ENCODE measurements around the gene AP1B1. TPM values are rescaled to one million over a fixed set of nuclear protein-coding genes. Genes with fewer than 3 reads are reported as not detected.

AP1B1 gene
- total RNA-seq, 1 experiment from 2014 or later: 69.5 TPM

DNA sequence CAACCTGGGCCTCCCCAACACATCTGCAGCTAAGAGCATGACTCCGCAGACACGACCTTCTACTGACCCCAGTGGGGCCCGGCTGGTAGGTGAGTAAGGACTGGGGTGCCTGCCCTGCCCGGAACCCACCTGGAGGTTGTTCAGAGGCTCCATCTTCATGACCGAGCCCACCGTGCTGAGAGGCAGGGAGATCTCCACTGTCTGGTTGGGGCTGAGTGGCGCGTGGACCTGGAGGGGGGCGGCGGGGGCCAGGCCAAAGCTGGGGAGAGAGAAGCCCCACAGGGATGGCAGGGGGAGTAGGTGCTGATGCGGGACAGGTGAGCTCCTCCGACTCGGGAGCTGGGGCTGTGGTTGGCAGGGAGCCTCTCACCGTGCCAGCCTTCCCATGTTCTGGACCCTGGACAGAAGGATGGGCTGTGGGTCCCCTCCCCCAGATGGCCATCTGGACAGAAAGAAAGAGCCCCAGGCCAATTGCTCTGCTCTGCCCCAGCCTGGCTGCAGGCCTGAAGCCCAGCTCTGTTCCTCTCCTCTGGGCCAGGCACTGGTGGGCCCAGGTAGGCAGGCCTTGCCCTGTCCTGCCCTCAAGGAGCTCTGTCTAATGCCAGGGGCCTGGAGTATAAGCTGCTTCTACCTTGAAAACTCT, 56.6 kb downstream of the AP1B1 start:
- no TSS peak for BruUV-seq (replicated peaks)
- ChIA-PET CTCF (no interaction called here), POLR2A (no interaction called here)
- peaks cover 5% of the 10 kb centered on the region for H3K4me1 Mint-ChIP-seq (ENCODE audit: insufficient read depth, unreplicated experiment)
- H3K4me3 Mint-ChIP-seq (ENCODE audit: unreplicated experiment): no peak overlapping the region
- no peaks in the 10 kb centered on the region for H3K27me3 Mint-ChIP-seq (ENCODE audit: insufficient read depth, unreplicated experiment)
- TF ChIP-seq, protein P1, sequence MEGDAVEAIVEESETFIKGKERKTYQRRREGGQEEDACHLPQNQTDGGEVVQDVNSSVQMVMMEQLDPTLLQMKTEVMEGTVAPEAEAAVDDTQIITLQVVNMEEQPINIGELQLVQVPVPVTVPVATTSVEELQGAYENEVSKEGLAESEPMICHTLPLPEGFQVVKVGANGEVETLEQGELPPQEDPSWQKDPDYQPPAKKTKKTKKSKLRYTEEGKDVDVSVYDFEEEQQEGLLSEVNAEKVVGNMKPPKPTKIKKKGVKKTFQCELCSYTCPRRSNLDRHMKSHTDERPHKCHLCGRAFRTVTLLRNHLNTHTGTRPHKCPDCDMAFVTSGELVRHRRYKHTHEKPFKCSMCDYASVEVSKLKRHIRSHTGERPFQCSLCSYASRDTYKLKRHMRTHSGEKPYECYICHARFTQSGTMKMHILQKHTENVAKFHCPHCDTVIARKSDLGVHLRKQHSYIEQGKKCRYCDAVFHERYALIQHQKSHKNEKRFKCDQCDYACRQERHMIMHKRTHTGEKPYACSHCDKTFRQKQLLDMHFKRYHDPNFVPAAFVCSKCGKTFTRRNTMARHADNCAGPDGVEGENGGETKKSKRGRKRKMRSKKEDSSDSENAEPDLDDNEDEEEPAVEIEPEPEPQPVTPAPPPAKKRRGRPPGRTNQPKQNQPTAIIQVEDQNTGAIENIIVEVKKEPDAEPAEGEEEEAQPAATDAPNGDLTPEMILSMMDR (IDR thresholded peaks at IDR 0.05; ENCODE audit: unreplicated experiment): no peak
- DNase-seq (ENCODE audit: unreplicated experiment): no peak
- H3K36me3 Mint-ChIP-seq (ENCODE audit: insufficient read depth, unreplicated experiment): peaks cover 37% of the 10 kb centered on the region
- no peak overlapping the region for H3K27ac Mint-ChIP-seq (ENCODE audit: low read depth, unreplicated experiment)
- intact Hi-C loops (cut with micrococcal nuclease): no loop called here
- no peaks in the 10 kb centered on the region for H3K9me3 Mint-ChIP-seq (ENCODE audit: unreplicated experiment)

DNA sequence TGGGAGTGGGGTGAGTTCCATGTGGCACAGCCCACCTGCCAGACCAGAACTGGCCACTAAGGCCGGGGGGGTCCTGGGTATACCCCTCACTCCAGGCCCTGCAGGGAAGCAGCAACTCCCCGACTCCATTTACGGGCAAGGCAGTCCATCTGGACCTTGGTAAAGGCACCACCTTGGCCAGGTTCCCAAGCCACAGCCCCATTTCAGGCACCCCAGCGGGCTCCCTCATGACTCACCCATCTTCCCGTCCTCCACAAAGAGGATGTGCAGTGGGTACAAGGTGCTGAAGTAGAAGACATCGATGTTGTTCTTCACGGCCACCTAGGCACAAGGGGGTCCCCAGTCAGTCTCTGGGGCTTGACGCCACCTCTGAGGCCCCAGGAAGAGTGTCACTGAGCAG, 57.2 kb downstream of the AP1B1 start:
- Mint-ChIP-seq H3K4me1 (ENCODE audit: insufficient read depth, unreplicated experiment) (peaks cover 5% of the 10 kb centered on the region), H3K4me3 (ENCODE audit: unreplicated experiment) (no peak overlapping the region), H3K36me3 (ENCODE audit: insufficient read depth, unreplicated experiment) (peaks cover 37% of the 10 kb centered on the region), H3K27ac (ENCODE audit: low read depth, unreplicated experiment) (no peak overlapping the region), H3K27me3 (ENCODE audit: insufficient read depth, unreplicated experiment) (no peaks in the 10 kb centered on the region), H3K9me3 (ENCODE audit: unreplicated experiment) (no peaks in the 10 kb centered on the region)
- no TSS peak for BruUV-seq (replicated peaks)
- CTCF ChIA-PET: no interaction called here
- POLR2A ChIA-PET: no interaction called here
- TF ChIP-seq, protein P1 (IDR thresholded peaks at IDR 0.05; ENCODE audit: unreplicated experiment): no peak
- DNase-seq (ENCODE audit: unreplicated experiment): peak; percentile 58
- intact Hi-C loops (cut with micrococcal nuclease): no loop called here

DNA sequence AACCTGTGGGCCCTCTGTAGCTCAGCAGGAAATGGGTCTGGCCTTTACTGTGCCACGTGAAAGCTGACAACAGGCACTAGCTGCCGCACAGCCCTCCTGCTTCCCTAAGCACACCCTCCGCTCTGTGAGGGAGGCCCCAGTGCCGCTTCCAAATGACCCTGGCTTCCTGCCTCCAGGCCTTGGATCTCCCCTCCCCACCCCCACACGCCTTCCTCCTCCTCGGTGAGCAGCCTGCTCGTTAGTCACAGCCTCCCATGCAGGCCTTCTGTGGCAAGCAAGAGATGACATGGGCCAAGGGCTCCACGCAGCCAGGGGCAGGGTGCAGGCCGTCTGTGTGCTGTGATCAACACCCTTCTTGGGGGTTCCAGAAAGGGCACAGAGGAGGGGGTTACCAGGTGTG, 57.6 kb downstream of the AP1B1 start:
- no peak overlapping the region for H3K4me3 Mint-ChIP-seq (ENCODE audit: unreplicated experiment)
- ChIA-PET POLR2A (interaction anchor here (1.2 kb wide), 1 partner anchor 18 kb away, joined by 4 read pairs; no protein-coding TSS in a partner anchor), CTCF (no interaction called here)
- DNase-seq (ENCODE audit: unreplicated experiment): no peak
- no peaks in the 10 kb centered on the region for H3K9me3 Mint-ChIP-seq (ENCODE audit: unreplicated experiment)
- H3K4me1 Mint-ChIP-seq (ENCODE audit: insufficient read depth, unreplicated experiment): peaks cover 5% of the 10 kb centered on the region
- no peak overlapping the region for H3K27ac Mint-ChIP-seq (ENCODE audit: low read depth, unreplicated experiment)
- peaks cover 38% of the 10 kb centered on the region for H3K36me3 Mint-ChIP-seq (ENCODE audit: insufficient read depth, unreplicated experiment)
- TF ChIP-seq, protein P1 (IDR thresholded peaks at IDR 0.05; ENCODE audit: unreplicated experiment): no peak
- no peaks in the 10 kb centered on the region for H3K27me3 Mint-ChIP-seq (ENCODE audit: insufficient read depth, unreplicated experiment)
- intact Hi-C loops (cut with micrococcal nuclease): no loop called here
- BruUV-seq (replicated peaks): no TSS peak

DNA sequence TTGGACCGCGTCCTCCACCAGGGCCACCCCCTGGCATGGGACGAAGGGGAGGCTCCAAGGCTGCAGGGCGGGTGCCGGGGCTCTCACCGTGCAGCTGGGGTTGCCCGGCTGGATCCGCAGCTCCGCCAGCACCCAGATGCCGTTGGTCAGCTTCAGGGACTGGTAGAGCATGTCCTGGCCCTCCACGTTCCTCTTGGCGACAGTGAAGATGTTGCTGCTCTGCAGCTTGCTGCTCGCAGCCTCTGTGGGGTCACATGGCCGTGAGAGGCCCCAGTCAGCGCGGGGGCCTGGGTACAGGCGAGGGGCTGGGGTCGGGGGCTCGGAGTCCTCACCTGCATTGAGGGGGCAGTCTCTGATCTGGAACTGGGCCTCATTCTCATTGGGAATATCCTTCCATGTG, 58.1 kb downstream of the AP1B1 start:
- Mint-ChIP-seq H3K36me3 (ENCODE audit: insufficient read depth, unreplicated experiment) (peaks cover 42% of the 10 kb centered on the region), H3K9me3 (ENCODE audit: unreplicated experiment) (no peaks in the 10 kb centered on the region), H3K27me3 (ENCODE audit: insufficient read depth, unreplicated experiment) (no peaks in the 10 kb centered on the region), H3K27ac (ENCODE audit: low read depth, unreplicated experiment) (no peak overlapping the region), H3K4me3 (ENCODE audit: unreplicated experiment) (no peak overlapping the region), H3K4me1 (ENCODE audit: insufficient read depth, unreplicated experiment) (peaks cover 5% of the 10 kb centered on the region)
- BruUV-seq (replicated peaks): no TSS peak
- intact Hi-C loops (cut with micrococcal nuclease): no loop called here
- CTCF ChIA-PET: no interaction called here
- POLR2A ChIA-PET: interaction anchor here (0.7 to 1.2 kb wide), 2 partner anchors 19 to 24 kb away, joined by 3 to 4 read pairs; partner anchors contain the start of gene GAS2L1
- TF ChIP-seq, protein P1 (IDR thresholded peaks at IDR 0.05; ENCODE audit: unreplicated experiment): no peak
- DNase-seq (ENCODE audit: unreplicated experiment): no peak

All from MCF 10A (cell line).